HCT116 (cell line): ENCODE measurements around the gene DLG5. TPM values are rescaled to one million over a fixed set of nuclear protein-coding genes. Genes with fewer than 3 reads are reported as not detected.

Experiments used
- ATAC-seq: fragments of 200-7000 bp; cut with Tn5 transposase; 2 replicates; pipeline ENCODE4 v1.9.1; 2020; ENCODE audit warnings: mild to moderate bottlenecking, moderate library complexity
- BruUV-seq: library from RNA; stranded (reverse); fragments of 400-500 nt; replicated peaks from 2 replicates; lab custom pipeline; 2021; lab: Mats Ljungman, UMichigan
- CTCF ChIA-PET: fragments of 300-600 bp; sonication (Branson Sonifier 250); formaldehyde crosslinking; loops from one replicate; lab custom pipeline; 2021; ENCODE audit warnings: antibody characterized with exemption; lab: Charles Lee
- POLR2A ChIA-PET: fragments of 300-600, 350-600 bp; sonication (Branson Sonifier 250); formaldehyde crosslinking; loops from one replicate; lab custom pipeline; 2021; ENCODE audit warnings: antibody characterized with exemption; lab: Charles Lee
- RAD21 ChIA-PET, 2 experiments: fragments of 300-600 bp; sonication (Branson Sonifier 250); formaldehyde crosslinking; loops; one replicate each; lab custom pipeline; 2023; ENCODE audit warnings: low total read pairs in 2 of 2; ENCODE audit not compliant: uncharacterized antibody in 2 of 2, unreplicated experiment in 2 of 2, low non-redundant PET in 1 of 2; lab: Charles Lee
- DNase-seq: peaks from one replicate; pipeline ENCODE4 v3.0.0-alpha.2; 2010; ENCODE audit warnings: low read depth, low spot score
- H2AFZ ChIP-seq: fragments of 200-600 bp; shearing (Covaris generic), sonication (generic); 2 replicates; pipeline ENCODE4 v1.6.1; 2017; ENCODE audit warnings: low read depth, mixed run types, mixed read lengths, antibody characterized with exemption, low read length; ENCODE audit not compliant: poor library complexity, severe bottlenecking
- H3K27ac ChIP-seq: 2 replicates; pipeline ENCODE4 v1.5.1; 2012; ENCODE audit warnings: low read depth, low read length
- H3K27me3 ChIP-seq: fragments of 200-600 bp; sonication (generic); 2 replicates; pipeline ENCODE4 v1.6.1; 2016; ENCODE audit warnings: mixed run types, low read length, mixed read lengths; ENCODE audit not compliant: insufficient read depth
- H3K36me3 ChIP-seq, 2 experiments: fragments of 200-500 bp in 1 of 2; fragments of 200-600 bp in 1 of 2; sonication (Bioruptor generic) in 1 of 2; sonication (generic) in 1 of 2; 2 replicates each; pipeline versions ENCODE4 v1.5.1 to v1.6.1; 2014 to 2016; ENCODE audit warnings: low read length in 2 of 2, inconsistent platforms in 1 of 2, mixed read lengths in 1 of 2, mixed run types in 1 of 2; ENCODE audit not compliant: insufficient read depth in 2 of 2, control insufficient read depth in 1 of 2
- H3K4me1 ChIP-seq, 2 experiments: fragments of 200-600 bp in 1 of 2; sonication (generic) in 1 of 2; 2 replicates each; pipeline versions ENCODE4 v1.5.1 to v1.6.1; 2012 to 2017; ENCODE audit warnings: low read length in 2 of 2, inconsistent platforms in 1 of 2, mild to moderate bottlenecking in 1 of 2, mixed read lengths in 1 of 2, mixed run types in 1 of 2, moderate library complexity in 1 of 2; ENCODE audit not compliant: insufficient read depth in 2 of 2, control insufficient read depth in 1 of 2
- H3K4me2 ChIP-seq: fragments of 200-600 bp; sonication (generic); 2 replicates; pipeline ENCODE4 v1.6.1; 2017; ENCODE audit warnings: mixed run types, low read length, mixed read lengths
- H3K4me3 ChIP-seq, 2 experiments: fragments of 200-600 bp in 1 of 2; sonication (generic) in 1 of 2; replicated peaks in 1 of 2; 2 replicates each; pipeline ENCODE4 v1.5.1; 2011 to 2016; ENCODE audit warnings: low read length in 2 of 2, control low read depth in 1 of 2, low read depth in 1 of 2, mild to moderate bottlenecking in 1 of 2, mixed read lengths in 1 of 2, mixed run types in 1 of 2
- H3K79me2 ChIP-seq: fragments of 200-600 bp; sonication (generic); 2 replicates; pipeline ENCODE4 v1.6.1; 2017; ENCODE audit warnings: mild to moderate bottlenecking, mixed run types, low read length, moderate library complexity, mixed read lengths; ENCODE audit not compliant: insufficient read depth
- H3K9ac ChIP-seq: fragments of 200-600 bp; sonication (generic); 2 replicates; pipeline ENCODE4 v1.6.1; 2016; ENCODE audit warnings: low read length, mixed read lengths
- H3K9me2 ChIP-seq: fragments of 200-600 bp; sonication (generic), shearing (Covaris generic); 2 replicates; pipeline ENCODE4 v1.6.1; 2017; ENCODE audit warnings: mixed run types, mild to moderate bottlenecking, moderate library complexity; ENCODE audit not compliant: insufficient read depth
- H3K9me3 ChIP-seq, 2 experiments: fragments of 200-500 bp in 1 of 2; fragments of 200-600 bp in 1 of 2; sonication (Bioruptor generic) in 1 of 2; sonication (generic) in 1 of 2; 2 replicates each; pipeline ENCODE4 v1.6.1; 2014 to 2017; ENCODE audit warnings: low read length in 2 of 2, mixed read lengths in 2 of 2, inconsistent platforms in 1 of 2, low read depth in 1 of 2, mild to moderate bottlenecking in 1 of 2, mixed run types in 1 of 2, moderate library complexity in 1 of 2; ENCODE audit not compliant: control insufficient read depth in 1 of 2, insufficient read depth in 1 of 2
- H4K20me1 ChIP-seq: fragments of 200-600 bp; sonication (generic), shearing (Covaris generic); 2 replicates; pipeline ENCODE4 v1.6.1; 2017; ENCODE audit warnings: mixed run types, mild to moderate bottlenecking, moderate library complexity; ENCODE audit not compliant: insufficient read depth
- CBX3 ChIP-seq: IDR thresholded peaks from 2 replicates; pipeline ENCODE4 v1.6.1; 2012; ENCODE audit warnings: low read depth
- CEBPB ChIP-seq: IDR thresholded peaks from 2 replicates; pipeline ENCODE4 v1.6.1; 2012; ENCODE audit warnings: low read depth
- EGR1 ChIP-seq: IDR thresholded peaks from 2 replicates; pipeline ENCODE4 v1.6.1; 2012; ENCODE audit warnings: low read depth
- ELF1 ChIP-seq: IDR thresholded peaks from 2 replicates; pipeline ENCODE4 v1.6.1; 2012; ENCODE audit warnings: low read depth, borderline replicate concordance
- EZH2 ChIP-seq: fragments of 200-600 bp; sonication (generic); IDR thresholded peaks from 2 replicates; pipeline ENCODE4 v1.6.1; 2017; ENCODE audit warnings: antibody characterized with exemption, mixed run types
- EZH2phosphoT487 ChIP-seq: fragments of 200-600 bp; IDR thresholded peaks from 2 replicates; pipeline ENCODE4 v1.6.1; 2018; ENCODE audit warnings: antibody characterized with exemption, borderline replicate concordance
- FOSL1 ChIP-seq: IDR thresholded peaks from 2 replicates; pipeline ENCODE4 v1.6.1; 2012; ENCODE audit warnings: low read depth
- POLR2A ChIP-seq: IDR thresholded peaks from 2 replicates; pipeline ENCODE4 v1.7.0; 2011; ENCODE audit warnings: borderline replicate concordance; ENCODE audit not compliant: insufficient read depth, insufficient read length; ENCODE audit errors: extremely low read depth
- POLR2AphosphoS5 ChIP-seq: IDR thresholded peaks from 2 replicates; pipeline ENCODE4 v1.6.1; 2011; ENCODE audit warnings: mild to moderate bottlenecking, low read depth, low read length, moderate library complexity
- REST ChIP-seq: IDR thresholded peaks from 2 replicates; pipeline ENCODE4 v1.6.1; 2012; ENCODE audit warnings: low read depth
- SIN3A ChIP-seq: IDR thresholded peaks from 2 replicates; pipeline ENCODE4 v1.6.1; 2012; ENCODE audit warnings: low read depth
- SP1 ChIP-seq: IDR thresholded peaks from 2 replicates; pipeline ENCODE4 v1.6.1; 2012; ENCODE audit warnings: low read depth
- SRF ChIP-seq: IDR thresholded peaks from 2 replicates; pipeline ENCODE4 v1.6.1; 2012; ENCODE audit warnings: low read depth
- YY1 ChIP-seq: IDR thresholded peaks from 2 replicates; pipeline ENCODE4 v1.6.1; 2011; ENCODE audit warnings: low read length, low read depth, moderate library complexity, mild to moderate bottlenecking; ENCODE audit not compliant: insufficient replicate concordance; ENCODE audit errors: extremely low read depth
- ZFX ChIP-seq: fragments of 450-650 bp; IDR thresholded peaks from 2 replicates; pipeline ENCODE4 v1.6.1; 2017
- intact Hi-C: fragments of 100-400 bp; cut with micrococcal nuclease; formaldehyde crosslinking; loops from 2 replicates; pipeline ENCODE4 v1.10.0; 2022
- total RNA-seq: library from RNA; stranded (reverse); gene quantifications from one replicate; pipeline ENCODE4 v1.2.1, GENCODE V29; 2021; ENCODE audit not compliant: unreplicated experiment
- TF ChIP-seq, protein P1 (sequence below): IDR thresholded peaks from 2 replicates; pipeline ENCODE4 v1.6.1; 2012
- TF ChIP-seq, protein P2 (sequence below): IDR thresholded peaks from 2 replicates; pipeline ENCODE4 v1.6.1; 2011; ENCODE audit warnings: mild to moderate bottlenecking, low read length, moderate library complexity; ENCODE audit not compliant: insufficient replicate concordance; ENCODE audit errors: extremely low read depth

The DLG5 gene
- total RNA-seq, 1 experiment from 2014 or later = 44.8 TPM

GRCh38 chr10:77787440-77787839, 139.1 kb downstream of the DLG5 start (continued):
- TF ChIP-seq YY1 (no peak), ZFX (no peak), EGR1 (no peak), EZH2phosphoT487 (no peak), POLR2AphosphoS5 (no peak)

DNA sequence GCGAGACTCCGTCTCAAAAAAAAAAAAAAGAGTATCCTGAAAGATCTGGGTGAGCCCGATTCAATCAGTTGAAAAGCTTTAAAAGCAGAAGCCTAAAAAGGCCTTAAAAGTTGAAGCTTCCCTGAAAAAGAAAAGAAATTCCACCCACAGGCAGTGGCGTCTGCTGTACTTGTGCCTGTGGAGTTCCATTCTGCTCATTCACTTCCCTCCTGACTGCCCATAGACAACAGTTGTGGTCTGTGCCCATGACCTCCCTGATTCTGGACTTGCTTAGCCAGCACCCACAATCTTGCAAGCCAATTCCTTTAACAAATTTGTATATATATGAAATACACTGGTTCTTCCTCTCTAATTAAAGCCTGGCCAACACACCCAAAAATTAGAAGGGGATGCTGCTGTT, 141.7 kb downstream of the DLG5 start:
- CTCF ChIA-PET = no interaction called here
- no peak for DNase-seq
- Histone ChIP-seq H3K9ac (no peak overlapping the region), H3K4me3 (no peak overlapping the region), H3K27ac (no peak overlapping the region), H3K9me3 (no peaks in the 10 kb centered on the region)
- POLR2A ChIA-PET = interaction anchor here (0.5 kb wide), 1 partner anchor 188 kb away, joined by 3 read pairs; no protein-coding TSS in a partner anchor
- RAD21 ChIA-PET = no interaction called here
- TF ChIP-seq POLR2A (no peak), REST (no peak), SP1 (no peak), EZH2 (no peak), SIN3A (no peak), SRF (no peak), ELF1 (no peak), EGR1 (no peak), CEBPB (no peak), POLR2AphosphoS5 (no peak), CBX3 (no peak), FOSL1 (no peak), ZFX (no peak)
- TF ChIP-seq, protein P1, sequence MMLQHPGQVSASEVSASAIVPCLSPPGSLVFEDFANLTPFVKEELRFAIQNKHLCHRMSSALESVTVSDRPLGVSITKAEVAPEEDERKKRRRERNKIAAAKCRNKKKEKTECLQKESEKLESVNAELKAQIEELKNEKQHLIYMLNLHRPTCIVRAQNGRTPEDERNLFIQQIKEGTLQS = no peak
- TF ChIP-seq, protein P2, sequence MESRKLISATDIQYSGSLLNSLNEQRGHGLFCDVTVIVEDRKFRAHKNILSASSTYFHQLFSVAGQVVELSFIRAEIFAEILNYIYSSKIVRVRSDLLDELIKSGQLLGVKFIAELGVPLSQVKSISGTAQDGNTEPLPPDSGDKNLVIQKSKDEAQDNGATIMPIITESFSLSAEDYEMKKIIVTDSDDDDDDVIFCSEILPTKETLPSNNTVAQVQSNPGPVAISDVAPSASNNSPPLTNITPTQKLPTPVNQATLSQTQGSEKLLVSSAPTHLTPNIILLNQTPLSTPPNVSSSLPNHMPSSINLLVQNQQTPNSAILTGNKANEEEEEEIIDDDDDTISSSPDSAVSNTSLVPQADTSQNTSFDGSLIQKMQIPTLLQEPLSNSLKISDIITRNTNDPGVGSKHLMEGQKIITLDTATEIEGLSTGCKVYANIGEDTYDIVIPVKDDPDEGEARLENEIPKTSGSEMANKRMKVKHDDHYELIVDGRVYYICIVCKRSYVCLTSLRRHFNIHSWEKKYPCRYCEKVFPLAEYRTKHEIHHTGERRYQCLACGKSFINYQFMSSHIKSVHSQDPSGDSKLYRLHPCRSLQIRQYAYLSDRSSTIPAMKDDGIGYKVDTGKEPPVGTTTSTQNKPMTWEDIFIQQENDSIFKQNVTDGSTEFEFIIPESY = no peak
- TF ChIP-seq, all 23 proteins: peak for 0
- intact Hi-C loops = no loop called here
- Histone ChIP-seq H2AFZ (no peak overlapping the region), H3K79me2 (no peaks in the 10 kb centered on the region), H3K27me3 (no peaks in the 10 kb centered on the region), H3K36me3 (peaks cover 0 to 2% of the 10 kb centered on the region in 2 experiments; a peak in 1 of 4 replicates), H3K9me2 (no peaks in the 10 kb centered on the region), H4K20me1 (no peaks in the 10 kb centered on the region), H3K4me2 (no peak overlapping the region), H3K4me1 (no peaks in the 10 kb centered on the region)
- no TSS peak for BruUV-seq
- ATAC-seq = no peak
